ENCODE measurements around the gene KRTAP5-6. TPM values are rescaled to one million over a fixed set of nuclear protein-coding genes. Genes with fewer than 3 reads are reported as not detected.

The KRTAP5-6 gene
- total RNA-seq, 1 experiment from 2014 or later = not detected

GRCh38 chr11:1690167-1691025, 6.6 kb upstream of the KRTAP5-6 start (continued):
- TF ChIP-seq ELF1 (IDR thresholded peaks at IDR 0.05; ENCODE audit: borderline replicate concordance, low read depth) (no peak), EZH2 (IDR thresholded peaks at IDR 0.05) (no peak), ZFX (IDR thresholded peaks at IDR 0.05) (no peak), SIN3A (IDR thresholded peaks at IDR 0.05; ENCODE audit: low read depth) (no peak), POLR2AphosphoS5 (IDR thresholded peaks at IDR 0.05; ENCODE audit: low read depth, low read length) (no peak), FOSL1 (IDR thresholded peaks at IDR 0.05; ENCODE audit: low read depth) (no peak), JUND (IDR thresholded peaks at IDR 0.05) (no peak)

- H3K79me2 ChIP-seq (ENCODE audit: insufficient read depth, low read length) = no peaks in the 10 kb centered on the region
- no peak for DNase-seq (ENCODE audit: low read depth, low spot score)
- ChIA-PET RAD21 (ENCODE audit: low non-redundant PET in 1 of 2, low total read pairs in 2 of 2, uncharacterized antibody in 2 of 2, unreplicated experiment in 2 of 2) (no interaction called here), CTCF (interaction anchor here (0.6 to 5.5 kb wide), 3 partner anchors 13 to 142 kb away, joined by 3 to 259 read pairs (median 7); partner anchors contain the start of gene SYT8), POLR2A (no interaction called here)
- no peak overlapping the region for H3K27ac ChIP-seq (ENCODE audit: low read depth, low read length)
- peaks cover 0 to 12% of the 10 kb centered on the region in 2 experiments; a peak in 2 of 4 replicates for H3K4me1 ChIP-seq (ENCODE audit: control insufficient read depth in 1 of 2, insufficient read depth in 2 of 2, low read length in 2 of 2)
- no peaks in the 10 kb centered on the region for H3K9me3 ChIP-seq (ENCODE audit: control insufficient read depth in 1 of 2, insufficient read depth in 1 of 2, low read depth in 1 of 2, low read length in 2 of 2)
- no peak for ATAC-seq
- TF ChIP-seq TCF7L2 (IDR thresholded peaks at IDR 0.05; ENCODE audit: borderline replicate concordance, extremely low read depth, insufficient read depth, insufficient read length) (no peak), REST (IDR thresholded peaks at IDR 0.05; ENCODE audit: low read depth) (no peak), YY1 (IDR thresholded peaks at IDR 0.05; ENCODE audit: extremely low read depth, insufficient replicate concordance, low read depth, low read length) (no peak), SIN3A (IDR thresholded peaks at IDR 0.05; ENCODE audit: low read depth) (no peak), ELF1 (IDR thresholded peaks at IDR 0.05; ENCODE audit: borderline replicate concordance, low read depth) (no peak), CEBPB (IDR thresholded peaks at IDR 0.05; ENCODE audit: low read depth) (no peak)
- no peak overlapping the region for H3K9ac ChIP-seq (ENCODE audit: low read length)
- intact Hi-C loops (cut with micrococcal nuclease) = no loop called here
- H3K4me3 ChIP-seq (replicated peaks in 1 of 2; ENCODE audit: low read depth in 1 of 2, low read length in 2 of 2) = no peak overlapping the region
- H4K20me1 ChIP-seq (ENCODE audit: insufficient read depth) = no peaks in the 10 kb centered on the region
- H3K27me3 ChIP-seq (ENCODE audit: insufficient read depth, low read length) = no peaks in the 10 kb centered on the region
- H3K36me3 ChIP-seq (ENCODE audit: control insufficient read depth in 1 of 2, insufficient read depth in 2 of 2, low read length in 2 of 2) = no peaks in the 10 kb centered on the region
- H2AFZ ChIP-seq (ENCODE audit: low read depth, low read length, poor library complexity, severe bottlenecking) = no peak overlapping the region
- H3K9me2 ChIP-seq (ENCODE audit: insufficient read depth) = no peaks in the 10 kb centered on the region
- BruUV-seq (replicated peaks) = no TSS peak
- no peak overlapping the region for H3K4me2 ChIP-seq (ENCODE audit: low read length)
Measured at GRCh38 chr11:1691026-1691877, 5.7 kb upstream of the KRTAP5-6 start.
